GM21737 (cell line): ENCODE results near the gene ATOSA.

Source experiments
- ATAC-seq: cut with Tn5 transposase; IDR thresholded peaks from one replicate; pipeline ENCODE4 v1.9.1; 2021; ENCODE audit warnings: mild to moderate bottlenecking, moderate library complexity; ENCODE audit not compliant: unreplicated experiment

Gene ATOSA, protein sequence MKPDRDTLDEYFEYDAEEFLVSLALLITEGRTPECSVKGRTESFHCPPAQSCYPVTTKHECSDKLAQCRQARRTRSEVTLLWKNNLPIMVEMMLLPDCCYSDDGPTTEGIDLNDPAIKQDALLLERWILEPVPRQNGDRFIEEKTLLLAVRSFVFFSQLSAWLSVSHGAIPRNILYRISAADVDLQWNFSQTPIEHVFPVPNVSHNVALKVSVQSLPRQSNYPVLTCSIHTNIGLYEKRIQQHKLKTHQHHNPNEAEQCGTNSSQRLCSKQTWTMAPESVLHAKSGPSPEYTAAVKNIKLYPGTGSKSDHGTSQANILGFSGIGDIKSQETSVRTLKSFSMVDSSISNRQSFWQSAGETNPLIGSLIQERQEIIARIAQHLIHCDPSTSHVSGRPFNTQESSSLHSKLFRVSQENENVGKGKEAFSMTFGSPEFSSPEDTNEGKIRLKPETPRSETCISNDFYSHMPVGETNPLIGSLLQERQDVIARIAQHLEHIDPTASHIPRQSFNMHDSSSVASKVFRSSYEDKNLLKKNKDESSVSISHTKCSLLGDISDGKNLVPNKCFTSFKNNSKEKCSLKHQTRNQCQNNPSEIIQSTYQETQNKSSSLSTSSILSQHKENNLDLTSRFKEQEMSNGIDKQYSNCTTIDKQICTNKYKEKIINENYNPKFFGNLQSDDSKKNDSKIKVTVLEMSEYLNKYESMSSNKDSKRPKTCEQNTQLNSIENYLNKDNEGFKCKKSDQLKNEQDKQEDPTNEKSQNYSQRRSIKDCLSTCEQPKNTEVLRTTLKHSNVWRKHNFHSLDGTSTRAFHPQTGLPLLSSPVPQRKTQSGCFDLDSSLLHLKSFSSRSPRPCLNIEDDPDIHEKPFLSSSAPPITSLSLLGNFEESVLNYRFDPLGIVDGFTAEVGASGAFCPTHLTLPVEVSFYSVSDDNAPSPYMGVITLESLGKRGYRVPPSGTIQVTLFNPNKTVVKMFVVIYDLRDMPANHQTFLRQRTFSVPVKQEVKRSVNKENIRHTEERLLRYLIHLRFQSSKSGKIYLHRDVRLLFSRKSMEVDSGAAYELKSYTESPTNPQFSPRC

DNA sequence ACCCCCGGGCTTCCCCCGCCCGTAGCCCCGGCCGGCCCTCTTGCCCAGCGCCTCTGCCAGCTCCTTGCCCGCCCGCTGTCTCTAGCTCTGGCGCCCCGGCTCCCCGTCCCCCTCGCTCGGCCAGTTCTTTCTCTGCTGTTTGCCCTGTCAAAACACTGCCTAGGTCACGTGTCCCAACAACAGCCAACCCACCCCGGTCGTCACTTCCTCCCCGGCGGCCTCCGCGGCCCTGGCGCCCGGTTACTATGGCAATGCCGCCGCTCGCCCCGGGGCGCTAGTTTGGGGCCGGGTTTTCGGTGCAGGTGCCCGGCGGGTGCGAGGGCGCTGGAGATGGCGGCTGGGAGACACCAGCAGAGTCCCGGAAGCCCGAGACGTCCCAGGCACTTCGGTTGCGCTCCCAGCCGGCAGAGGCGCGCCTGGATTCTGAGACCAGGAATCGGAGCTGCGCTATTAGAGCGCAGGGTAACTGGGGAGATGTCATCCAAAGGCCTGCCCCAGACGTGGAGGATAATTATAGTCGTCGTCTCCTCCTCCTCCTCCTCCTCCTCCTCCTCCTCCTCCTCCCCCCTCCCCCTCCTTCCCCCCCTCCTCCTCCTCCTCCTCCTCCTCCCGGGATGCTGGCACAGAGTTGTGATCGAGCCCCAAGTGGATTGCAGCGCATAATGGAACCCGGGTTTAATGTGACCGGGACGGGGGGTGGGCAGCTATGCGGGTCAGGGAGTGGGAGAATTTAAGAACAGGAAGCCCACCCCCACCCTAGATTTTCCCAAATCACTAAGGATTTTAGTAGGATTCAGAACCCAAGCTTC, at the start of gene ATOSA:
Gene ATOSA (minus strand): TSS at position 157 of the 809 bp plus-strand sequence. CDS start 1,367 bp downstream, outside the sequence.
- ATAC-seq: peak; percentile 64

DNA sequence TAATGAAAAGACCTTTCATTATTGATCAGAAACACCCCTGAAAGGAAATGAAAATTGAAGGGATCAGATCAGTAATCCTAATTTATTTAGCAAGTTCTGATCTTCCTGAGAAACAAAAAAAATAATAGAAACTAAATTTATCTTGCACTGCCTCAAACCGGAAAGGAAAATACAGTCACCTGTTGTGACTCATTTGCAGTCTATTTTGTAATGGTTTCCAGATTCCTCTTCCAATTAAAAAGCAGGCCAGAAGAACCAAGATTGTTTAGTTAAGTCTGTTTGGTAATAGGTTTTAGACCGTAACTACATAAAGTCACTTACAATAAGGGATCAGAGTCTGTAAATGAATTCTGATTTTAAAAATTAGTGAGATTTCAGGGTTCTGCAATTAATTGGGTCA, 49.7 kb upstream of the ATOSA start:
- ATAC-seq: no peak

GRCh38 chr15:52727815-52728214, 48.6 kb upstream of the ATOSA start:
- no peak for ATAC-seq

DNA sequence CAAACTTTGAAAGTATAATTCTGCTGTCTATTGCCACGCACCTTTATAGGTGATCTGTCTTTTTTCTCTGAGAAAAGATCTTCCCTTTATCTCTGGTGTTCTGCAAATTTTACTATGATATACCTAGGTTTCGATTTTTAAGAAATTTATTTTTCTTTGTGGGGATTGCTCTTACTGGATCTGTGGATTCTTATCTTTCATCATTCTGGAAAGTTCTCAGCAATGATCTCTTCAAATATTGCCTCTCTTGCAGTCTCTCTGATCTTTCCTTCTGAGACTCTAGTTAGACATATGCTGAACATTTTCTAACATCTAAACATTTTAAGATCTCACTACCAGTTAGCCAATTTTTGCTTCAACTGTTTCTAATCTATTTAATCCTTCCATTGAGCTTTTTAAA, 47.0 kb upstream of the ATOSA start:
- ATAC-seq: no peak

DNA sequence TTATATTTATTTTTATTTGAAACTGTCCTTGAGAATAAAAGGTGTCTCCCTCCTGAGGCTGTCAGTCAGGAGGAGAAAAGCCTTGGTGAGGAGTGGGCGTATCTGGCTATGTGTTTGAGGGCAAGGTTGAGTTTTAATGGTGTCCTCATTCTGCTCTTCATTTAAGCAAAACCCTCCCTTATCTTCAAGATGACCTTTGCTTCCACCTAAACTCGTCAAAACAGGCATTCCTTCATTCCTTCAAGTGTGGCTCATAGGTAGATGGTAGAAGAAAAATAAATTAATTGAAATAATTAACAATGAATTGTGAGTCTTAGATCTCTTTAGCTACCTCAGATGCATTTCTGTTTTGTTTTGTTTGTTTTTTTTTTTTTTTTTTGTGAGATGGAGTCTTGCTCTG, 39.4 kb upstream of the ATOSA start:
- ATAC-seq: no peak

DNA sequence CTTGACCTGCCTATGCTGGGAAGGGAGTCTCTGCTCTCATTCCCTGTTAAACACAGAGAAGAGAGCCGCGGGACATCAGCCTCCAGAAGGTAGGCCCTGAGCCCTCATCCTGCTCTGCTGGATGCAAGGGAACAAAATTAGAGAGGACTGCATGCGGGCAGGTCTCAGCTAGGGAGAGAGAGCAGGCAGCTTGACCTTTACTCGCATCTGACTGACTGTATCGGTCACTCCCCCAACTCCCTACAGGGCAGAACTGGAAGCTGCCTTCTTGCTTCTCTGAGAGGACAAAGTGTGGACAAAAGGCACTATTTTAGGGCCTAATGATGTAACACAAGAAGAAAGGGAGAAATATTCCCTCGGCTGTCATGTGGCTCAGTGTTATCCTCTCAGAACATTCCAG, 38.7 kb upstream of the ATOSA start:
- no peak for ATAC-seq

DNA sequence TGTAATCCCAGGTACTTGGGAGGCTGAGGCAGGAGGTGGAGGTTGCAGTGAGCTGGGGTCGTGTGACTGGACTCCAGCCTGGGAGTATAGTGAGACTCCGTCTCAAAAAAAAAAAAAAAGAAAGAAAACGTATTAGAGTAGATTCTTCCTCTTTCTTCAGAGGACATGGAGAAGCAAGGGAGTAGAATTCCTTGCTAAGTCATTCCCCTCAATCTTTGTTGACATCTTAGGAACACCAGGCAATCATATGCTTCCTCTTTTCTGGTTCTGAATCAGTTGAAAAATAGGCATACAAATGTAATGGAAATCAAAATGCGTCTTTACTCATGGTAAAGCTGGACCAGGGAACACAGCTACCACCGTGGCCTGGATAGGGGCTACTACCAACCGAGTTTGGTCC, 38.3 kb upstream of the ATOSA start:
- no peak for ATAC-seq

GRCh38 chr15:52716536-52716935, 37.3 kb upstream of the ATOSA start:
- ATAC-seq: no peak

- no peak for ATAC-seq
Measured at GRCh38 chr15:52715411-52715810, 36.2 kb upstream of the ATOSA start.

DNA sequence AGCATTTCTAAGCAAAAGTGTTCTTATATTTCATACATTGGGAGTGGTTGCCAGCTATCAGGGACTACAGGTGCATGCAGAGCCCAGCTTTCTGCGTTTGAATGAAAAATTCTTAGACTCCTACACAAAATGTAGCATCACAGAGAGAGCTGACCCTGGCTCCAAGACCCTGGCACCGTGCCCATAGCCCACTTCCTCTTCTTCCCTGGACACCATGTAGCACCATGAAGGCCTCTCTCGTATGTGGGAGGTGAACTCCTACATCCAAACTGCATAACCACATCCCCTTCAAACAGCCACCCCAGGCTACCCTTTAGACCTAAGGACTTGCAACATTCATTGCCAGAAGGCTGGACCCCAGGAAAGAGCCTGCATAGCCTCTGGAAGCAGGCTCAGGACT, 35.8 kb upstream of the ATOSA start:
- ATAC-seq: no peak

DNA sequence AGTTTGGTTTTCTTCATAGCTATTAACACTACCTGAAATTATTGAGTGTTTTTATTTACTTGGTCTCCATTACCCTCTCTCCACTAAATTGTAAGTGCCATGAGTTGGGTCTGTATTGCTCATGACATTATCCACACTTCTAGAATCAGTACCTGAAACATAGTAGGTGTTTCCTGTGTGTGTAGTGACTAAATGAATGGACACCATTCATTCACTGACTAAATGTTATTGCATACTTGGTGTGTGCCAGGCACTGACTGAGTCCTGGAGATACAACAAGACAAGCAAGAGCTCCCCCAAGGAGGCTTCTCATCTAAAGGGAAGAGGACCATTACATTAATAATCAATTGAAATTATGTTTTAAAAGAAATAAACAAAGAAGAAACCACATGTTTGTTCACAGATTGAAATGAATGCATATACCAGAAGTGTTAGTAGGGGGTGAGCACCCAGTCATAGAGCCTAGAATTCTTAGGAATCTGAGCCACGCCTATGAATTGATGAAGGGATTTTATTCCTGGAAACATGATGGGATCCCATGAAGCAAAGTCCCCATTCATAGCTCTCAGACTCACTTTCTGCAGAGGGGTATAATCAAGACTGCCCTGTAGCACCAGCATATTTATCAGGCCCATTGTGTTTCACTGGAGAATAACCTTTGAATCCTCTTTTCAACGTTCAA, 31.7 kb upstream of the ATOSA start:
- ATAC-seq: no peak

- ATAC-seq: peak; percentile 47
Measured at GRCh38 chr15:52710050-52710707, 31.0 kb upstream of the ATOSA start.

DNA sequence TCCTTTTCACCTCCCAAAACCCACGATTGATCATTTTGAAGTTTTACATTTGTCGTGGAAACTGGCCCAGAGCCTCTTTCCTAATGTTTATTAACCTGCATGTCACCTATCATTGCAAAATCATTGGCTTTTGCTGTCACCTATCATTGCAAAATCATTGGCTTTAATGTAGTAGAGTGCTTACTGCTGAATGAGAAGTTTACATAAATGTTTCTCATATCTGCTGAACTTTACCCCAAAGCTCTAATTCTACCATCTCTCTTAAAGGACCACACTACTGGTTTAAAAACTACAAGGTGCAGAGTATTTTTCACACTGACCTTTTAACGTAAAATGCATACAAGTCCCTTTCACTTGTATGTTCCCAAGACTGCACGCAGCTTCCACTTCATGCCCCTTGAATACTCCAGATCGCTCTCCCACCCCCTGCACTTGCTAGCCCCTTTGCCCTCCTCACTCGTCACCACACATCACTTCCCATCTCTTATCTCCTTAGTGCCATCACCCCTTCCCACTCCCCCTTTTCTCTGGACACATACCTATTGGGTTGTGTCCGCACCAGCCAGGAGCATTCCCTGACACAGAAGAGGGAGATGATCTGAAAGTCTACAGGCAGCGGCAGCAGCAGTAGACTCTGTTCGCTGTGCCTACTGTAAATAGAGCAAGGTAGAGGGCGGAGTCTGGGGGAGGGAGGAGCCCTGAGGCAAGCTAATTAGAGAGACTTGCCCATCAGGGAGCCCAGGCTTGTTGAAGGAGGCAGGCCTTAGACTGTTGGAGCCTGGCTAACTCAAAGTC, 30.2 kb upstream of the ATOSA start:
- ATAC-seq: peak; percentile 85

DNA sequence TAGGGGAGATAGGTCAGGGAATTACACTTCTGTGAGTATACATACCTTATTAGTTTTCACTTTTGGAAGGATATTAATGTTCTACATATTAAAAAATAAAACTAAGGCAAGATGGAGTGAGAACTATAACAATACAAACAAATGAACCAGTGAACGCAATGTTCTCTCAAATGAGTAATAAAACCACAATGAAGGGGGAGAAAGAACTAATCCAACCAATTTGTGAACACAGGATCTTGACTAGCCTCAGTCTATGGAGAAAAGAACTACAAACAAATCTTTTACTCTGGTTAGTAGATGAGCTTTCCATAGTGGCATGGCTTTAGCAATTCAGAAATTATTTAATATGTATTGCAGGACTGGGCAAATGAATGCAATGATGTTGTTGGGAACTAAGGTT, 26.9 kb upstream of the ATOSA start:
- no peak for ATAC-seq

- ATAC-seq: no peak
Measured at GRCh38 chr15:52702390-52702789, 23.2 kb upstream of the ATOSA start.

DNA sequence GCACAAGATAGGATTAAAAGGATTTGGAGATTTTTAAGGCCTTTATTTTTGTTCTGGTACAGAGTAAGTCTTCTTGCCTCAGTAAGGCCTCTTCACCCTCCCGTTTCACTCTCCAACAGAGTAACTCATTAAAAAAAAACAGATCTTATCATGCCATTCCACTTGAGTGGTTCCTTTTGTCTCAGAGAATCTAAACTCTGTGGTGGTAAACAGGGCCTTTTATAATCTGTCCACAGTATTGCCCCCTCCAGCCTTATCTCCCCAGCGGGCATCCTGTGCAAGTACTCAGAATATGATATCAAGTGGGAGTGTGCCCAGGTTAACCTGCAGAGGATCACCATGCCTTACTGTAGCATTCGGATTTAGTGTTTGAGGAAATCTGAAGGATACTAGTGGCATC, 20.3 kb upstream of the ATOSA start:
- no peak for ATAC-seq

DNA sequence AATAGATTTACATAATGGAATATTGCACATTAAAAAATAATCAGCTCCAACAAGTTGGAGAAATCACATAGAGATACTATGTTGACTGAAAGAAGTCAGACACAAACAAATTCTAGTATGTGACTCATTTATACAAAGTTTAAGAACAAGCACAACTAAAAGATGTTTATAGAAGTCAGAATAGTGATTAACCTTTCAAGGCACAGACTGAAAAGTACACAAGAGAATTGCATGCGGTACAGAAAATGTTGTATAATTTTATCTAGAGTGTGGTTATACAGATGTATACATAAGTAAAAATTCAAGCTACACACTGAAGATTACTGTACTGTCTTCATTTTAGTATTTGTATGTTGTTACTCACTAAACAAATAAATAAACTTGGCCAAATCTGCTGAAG, 19.3 kb upstream of the ATOSA start:
- ATAC-seq: no peak

DNA sequence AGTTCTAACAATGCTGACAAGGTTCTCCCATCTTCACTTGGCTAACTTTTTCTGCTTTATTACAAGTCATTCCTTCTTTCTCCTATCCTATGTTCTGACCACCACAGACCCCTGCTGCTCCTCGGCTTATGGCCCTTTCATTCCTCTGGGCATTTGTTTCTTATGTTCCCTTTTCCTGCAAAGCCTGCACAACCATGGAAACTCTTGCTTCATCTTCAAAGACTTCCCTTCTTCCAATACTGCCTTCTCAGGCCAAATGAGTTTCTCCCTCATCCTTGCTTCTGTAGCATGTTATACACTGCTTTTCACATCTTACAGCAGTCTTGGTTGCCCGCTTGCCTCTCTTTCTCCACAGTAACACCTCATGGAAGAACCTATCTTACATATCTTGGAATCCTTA, 17.9 kb upstream of the ATOSA start:
- ATAC-seq: no peak

DNA sequence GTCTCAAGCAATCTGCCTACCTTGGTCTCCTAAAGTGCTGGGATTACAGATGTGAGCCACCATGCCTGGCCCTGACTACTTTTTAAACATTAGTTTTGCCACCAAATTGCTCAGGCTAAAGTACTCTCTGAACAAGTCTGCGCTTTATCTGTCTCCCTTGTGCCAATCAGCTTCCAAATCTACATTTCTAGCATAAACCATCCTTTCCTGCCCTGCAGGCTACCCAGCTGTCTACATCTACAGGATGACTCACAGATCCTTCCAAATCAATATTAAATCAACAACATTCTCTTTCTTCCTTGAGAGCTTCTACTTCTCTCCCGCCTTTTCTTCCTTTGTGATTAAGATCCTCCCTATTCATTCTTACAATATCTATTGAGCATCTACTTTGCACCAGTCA, 16.0 kb upstream of the ATOSA start:
- no peak for ATAC-seq
